Astrocyte of the hippocampus (primary cell): ENCODE results near the gene ALOX12B.
"Not testable (repeated sequence)": the region's sequence is repeated elsewhere in the genome, so short reads cannot be mapped to it uniquely, and the experiment has no call there.

Experiments used
- DNase-seq: peaks from one replicate; pipeline ENCODE4 v3.0.0; 2011; ENCODE audit warnings: low read depth, low spot score

ALOX12B gene

DNA sequence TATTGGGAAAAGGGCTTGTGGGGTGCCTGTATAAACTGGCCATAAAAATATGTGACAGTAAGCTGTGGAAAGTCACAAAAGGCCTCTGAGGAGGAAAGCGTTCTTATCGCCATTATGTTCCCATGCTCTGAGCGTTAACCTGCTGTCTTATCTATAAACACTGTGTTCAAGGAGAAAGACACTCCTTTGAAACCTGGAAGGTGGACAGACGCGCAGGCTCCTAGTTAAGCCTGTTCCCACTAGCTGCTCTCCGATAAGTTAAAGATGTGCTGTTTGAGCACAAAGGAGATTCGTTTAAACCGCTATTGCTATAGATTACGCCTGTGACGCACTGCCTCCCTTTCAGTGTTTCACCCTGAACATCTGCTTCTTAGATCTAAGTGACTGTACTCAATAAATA is 5.2 kb downstream of the ALOX12B start:
- DNase-seq, result no peak

DNA sequence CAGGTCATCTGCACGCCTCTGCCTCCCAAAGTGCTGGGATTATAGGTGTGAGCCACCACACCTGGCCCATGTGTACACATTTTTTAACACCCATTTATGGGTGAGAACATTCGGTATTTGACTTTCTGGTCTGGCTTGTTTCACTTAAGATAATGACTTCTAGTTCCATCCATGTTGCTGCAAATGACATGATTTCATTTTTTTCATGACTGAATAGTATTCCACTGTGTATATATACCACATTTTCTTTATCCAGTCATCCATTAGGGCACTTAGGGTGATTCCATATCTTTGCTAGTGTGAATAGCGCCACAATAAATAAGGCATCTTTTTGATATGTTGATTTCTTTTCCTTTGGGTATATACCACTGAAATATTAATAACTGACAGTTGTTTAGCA is 5.6 kb downstream of the ALOX12B start:
- no peak for DNase-seq

DNA sequence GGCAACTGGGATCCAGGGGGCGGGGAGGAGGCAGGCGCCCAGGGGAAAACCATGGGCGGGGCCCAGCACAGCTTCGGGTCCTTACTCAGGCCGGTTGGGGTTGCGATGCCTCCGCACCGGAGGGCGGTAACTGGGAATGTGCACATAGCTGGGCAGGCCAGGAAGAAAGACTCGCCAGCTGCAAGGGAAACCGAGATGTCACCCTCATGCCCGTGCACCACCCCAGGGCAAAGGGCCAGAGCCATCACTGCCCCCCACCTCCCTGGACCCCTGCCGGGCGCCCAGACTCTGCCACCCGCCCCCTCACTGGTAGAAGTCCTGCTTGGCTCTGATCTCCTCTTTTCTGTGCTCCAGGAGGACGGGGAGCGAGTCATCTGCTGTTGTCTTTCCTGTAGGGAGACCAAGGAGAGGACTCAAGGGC is 6.7 kb downstream of the ALOX12B start:
- DNase-seq, result no peak

DNA sequence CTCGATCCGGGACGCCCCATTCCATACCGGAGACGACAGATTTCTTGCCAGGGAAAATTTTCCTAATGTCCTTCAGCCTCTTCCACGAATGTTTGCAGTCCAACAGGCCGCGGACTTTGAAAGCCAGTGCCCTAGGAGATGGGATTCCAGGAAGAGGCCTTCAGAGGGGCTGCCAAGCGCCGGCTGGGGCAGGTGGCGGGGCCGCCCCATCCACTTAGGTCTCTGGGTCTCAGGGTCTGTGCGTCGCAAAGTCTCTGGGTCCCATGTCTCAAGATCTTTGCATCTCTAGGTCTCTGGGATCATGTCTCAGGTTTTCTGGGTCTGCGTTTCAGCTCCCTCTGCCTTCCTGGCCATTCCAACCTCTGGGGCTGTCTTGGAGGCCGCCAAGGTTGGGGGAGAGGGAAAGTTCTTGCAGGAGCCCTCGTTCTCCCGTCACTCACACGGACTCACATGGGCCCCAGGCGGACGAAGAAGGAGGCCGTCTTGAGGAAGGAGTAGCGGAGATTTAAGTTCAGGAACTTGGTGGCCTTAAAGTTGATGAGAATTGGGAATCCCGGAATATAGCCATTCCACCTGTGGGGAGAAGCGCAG is 7.2 kb downstream of the ALOX12B start:
- no peak for DNase-seq

DNA sequence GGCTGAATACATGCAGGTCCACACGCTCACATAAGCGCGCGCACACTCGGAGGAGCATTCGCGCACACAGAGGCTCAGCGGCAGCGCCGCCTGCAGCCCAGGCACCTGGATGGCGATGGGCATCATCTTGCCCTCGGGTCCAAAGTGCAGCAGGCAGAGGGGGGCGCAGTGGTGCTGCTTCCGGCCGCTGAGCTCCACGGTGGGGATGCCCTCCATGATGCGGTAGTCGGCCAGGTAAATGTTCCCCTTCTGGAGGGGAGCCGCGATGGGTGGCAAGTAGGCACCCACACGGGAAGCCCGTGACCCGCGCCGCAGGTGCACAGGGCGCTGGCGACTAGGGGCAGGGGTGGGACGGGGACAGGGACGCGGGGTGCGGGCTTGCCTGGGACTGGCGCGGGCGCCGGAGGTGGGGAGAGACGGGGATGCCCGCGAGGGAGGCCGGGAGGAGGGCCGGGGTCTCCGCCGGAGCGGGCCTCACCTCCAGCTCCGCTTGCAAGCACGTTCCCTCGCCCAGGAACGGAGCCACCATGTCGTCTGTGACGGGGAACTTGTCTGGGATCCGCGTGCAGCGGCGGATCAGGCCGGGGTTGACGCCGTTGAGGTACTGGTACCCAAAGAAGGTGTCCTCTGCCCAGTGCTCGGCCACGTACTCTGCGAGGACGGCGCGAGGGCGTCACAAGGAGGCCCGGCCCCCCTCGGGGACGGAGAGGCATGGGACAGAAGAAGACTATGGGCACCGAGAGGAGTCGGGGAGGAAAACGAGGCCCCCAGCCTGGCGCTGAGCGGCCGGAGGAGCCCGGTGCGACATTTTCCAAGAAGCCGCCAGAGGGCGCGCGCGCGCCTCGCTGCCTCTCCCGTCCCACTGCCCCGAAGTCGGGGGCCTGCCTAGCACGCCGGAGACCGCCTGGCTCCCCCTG is 8.0 kb downstream of the ALOX12B start:
- peak; percentile 82 for DNase-seq

DNA sequence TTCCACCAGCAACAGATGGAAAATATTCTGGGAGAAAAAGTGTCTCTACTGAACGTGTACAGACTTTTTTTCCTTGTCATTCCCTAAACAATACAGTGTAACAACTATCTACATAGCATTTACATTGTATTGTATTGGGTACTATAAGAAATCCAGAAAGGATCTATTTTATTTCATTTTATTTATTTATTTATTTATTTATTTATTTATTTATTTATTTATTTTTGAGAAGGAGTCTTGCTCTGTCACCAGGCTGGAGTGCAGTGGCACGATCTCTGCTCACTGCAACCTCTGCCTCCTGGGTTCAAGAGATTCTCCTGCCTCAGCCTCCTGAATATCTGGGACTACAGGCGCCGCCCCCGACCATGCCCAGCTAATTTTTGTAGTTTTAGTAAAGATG is 9.6 kb downstream of the ALOX12B start:
- DNase-seq, result not testable (repeated sequence)

DNA sequence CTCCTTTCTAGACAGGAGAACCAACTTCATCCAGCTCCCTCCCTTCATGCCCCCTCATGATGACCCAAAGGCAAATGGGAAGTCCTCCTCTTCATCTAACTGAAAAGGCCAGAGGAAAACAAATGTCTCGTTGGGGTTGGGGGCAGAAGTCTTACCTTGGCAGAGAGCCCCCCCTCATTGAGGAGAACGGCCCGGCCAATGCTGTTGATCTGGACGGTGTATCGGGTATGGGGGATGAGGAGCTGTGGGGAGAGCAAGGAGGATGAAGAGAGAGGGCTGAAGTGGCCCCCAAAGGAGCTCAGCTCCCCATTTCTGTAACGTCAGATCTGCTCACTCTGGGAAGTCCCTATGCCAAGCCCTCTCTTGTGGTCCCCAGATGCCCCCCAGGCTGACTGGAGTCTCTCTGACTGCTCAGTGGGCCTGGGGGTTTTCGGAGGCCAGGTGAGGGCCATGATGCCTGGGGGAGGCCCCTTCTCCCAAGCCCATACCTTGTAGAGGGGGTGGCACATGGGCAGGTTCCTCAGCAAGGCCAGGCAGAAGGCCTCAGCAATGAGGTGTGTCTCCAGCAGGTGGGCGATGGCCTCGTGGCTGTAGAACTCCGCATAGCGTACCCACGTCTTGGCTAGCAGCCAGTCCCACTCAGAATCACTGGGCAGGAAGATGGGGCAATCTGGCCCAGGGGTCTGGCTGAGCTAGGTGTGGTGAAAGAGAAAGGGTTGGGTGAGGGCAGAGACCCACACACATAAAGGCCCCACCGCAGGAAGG is 10.8 kb downstream of the ALOX12B start:
- no peak for DNase-seq

DNA sequence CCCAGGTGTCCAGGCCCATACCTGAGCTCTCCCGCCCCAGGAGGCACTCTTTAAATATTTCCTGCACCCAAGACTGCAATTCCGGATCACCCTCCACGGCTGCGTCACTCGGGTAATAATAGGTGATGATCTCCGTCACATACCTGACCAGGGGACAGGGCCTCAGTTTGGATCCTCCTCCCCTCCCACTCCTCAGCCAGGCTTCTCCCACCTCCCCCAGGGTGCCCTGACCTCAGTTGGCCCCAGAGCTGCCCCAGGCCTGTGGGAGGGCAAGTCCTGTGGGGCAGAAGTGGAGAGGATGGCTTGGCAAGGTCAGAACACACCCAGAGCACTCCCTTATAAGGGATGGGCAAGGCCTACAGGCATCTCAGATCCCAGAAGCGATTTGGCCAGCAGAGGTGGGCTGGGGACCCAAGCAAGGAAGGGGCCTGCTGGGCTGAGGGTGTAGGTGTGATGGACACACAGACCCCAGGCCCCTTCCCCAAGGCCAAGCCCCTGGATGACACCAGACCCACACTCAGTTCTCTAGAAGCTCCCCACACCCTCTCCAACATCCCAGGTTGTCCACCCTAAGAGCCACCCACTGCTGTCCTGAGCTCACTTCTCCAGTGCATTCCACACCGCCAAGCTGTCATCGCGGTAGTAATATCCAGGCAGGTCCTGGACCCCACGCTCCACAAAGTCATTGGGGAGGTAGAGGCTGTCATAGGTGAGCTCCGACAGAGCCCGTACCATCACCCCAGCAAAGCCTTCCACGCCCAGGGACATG is 11.8 kb downstream of the ALOX12B start:
- no peak for DNase-seq

DNA sequence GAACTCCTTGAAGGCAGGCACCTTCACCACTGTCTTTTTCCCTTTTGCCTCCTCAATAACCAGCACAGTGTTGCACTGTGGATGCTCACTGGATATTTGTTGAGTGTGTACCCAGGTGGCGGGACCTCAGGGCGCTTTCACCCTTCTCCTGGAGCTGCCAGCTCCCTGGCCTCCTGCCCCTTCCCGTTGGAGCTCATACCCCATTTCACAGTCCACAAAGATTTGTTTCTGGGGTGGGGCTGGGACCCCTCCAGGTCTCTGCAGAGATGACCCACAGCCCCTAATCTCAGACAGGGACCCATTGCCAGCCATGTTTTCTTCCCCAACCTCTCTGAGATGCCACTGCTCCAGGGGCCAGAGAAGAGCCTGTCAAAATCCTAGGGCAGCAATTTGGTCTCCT is 12.4 kb downstream of the ALOX12B start:
- no peak for DNase-seq

DNA sequence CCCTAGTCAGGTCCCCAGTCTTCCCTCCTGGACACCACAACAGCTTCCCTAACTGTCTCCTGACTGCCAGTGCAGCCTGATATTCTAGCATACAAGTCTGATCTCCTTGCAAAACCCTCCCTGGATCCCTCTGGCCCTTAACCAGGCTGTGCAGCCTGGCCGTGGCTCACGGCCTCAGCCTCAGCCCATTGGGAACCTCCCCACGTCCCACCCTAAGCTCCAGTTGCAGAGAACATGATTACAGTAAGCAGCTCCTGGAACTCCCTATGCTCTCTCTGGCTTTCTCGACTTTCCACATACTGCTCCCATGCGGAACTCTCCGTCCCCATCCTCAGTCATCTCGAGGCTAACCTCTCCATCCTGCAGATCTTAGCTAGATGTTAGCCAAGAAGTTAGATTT is 13.0 kb downstream of the ALOX12B start:
- no peak for DNase-seq

DNA sequence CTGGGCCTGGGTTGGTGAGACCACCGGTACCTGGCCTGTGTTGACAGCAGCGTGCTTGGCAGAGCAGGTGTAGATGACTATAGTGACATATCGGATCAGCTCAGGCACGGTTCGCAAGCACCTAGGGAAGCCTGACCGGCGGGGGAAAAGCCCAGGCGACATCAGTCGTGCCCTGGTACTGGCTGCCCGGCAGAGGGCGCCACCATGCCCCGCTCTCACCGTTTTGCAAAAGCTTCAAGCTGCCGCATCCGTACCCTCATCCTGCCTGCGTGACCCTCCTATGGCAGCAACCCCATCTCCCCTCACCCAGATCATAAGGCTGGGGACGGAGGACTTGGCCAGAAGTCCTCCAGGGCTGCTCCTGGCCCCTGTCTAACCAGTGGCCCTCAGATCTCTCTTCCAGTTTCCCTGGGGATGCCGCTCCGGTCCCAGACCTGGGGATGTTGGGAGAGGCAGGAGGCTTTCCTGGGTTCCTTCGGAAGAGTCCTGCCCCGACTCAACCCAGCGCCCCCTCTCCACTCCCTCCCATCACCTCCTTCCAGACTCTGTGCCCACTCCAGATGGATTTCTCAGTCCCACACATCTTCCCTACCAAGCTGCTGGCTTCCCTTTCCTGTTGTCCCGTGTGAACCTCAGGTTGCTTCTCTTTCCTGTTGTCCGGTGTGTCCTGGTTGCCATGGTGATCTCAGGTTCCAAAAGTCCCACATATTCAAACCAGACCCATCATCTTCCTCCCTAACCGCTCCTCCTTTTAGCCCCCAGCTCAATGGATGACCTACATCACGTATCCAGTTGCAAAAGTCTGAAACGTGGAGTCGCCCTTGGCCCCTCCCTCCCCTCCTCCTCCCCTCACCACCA is 13.7 kb downstream of the ALOX12B start:
- peak; percentile 77 for DNase-seq

DNA sequence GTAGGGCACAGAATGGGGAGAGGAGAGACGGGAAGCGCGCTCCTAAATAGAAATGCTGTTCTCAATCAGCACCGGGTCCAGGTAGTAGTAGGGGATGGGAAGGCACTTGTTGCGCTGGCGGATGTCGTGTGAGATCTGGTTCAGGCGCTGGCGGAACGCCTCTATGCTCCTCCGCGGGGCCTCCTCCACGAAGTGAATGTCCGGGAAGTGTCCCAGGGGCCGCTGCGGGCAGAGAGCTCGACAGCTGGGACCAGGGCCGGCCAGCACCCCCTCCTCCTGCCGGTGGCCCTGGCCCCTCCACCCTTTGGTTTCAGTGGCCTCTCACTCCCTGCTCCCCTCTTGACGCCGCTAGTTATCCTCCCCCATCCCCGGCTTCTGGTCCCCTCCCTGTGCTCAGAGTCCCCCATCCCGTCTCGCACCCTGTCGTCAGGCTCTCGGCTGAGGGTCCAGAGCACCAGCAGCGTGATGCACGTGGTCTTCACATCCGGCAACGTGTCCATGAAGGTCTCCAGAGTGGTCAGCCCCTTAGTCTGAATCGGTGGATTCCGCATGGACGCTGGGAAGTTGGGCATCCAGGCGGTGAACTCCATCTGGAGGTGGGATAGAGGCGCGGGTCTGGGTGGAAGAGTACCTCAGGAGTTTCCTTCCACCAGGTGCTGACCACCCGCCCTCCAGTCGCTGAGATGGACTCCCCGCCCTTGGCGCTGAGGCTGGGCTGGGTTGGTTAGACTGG is 14.6 kb downstream of the ALOX12B start:
- no peak for DNase-seq

DNA sequence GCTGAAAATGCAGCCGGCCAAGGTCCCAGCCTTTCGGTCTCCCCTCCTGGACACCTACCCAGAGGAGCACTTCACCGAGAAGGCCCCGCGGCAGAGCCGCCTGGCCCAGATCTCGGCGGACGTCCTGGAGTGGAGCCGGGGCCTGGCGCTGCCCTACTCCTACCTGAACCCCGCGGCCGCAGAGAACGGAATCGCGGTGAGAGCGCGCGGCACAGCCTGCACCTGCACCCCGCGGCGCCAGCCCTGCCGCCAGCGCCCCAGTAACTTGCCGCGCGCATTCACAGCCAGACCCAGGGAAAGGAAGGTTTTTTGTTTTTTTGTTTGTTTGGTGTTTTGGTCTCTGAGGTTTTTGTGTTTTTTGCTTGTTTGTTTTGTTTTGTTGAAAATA is 15.2 kb downstream of the ALOX12B start:
- DNase-seq, result no peak

DNA sequence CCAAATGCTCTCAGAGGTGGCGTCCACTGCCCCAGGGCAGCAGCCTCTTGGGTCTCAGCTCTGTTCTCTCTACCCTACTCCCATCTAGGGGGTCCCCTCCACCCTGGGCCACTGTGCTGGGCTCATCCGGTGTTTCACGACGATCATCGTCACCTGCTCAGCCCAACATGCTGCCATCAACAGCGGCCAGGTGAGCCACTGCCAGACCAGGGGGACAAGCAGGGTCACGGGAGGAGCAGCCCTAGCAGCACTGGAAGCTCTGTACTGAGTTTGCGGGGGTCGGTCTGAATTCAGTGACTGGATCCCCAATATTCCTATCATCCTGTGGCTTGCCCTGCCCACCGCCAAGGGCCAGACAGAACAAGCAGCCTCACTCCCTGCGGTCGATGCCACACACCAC is 16.0 kb downstream of the ALOX12B start:
- DNase-seq, result no peak

DNA sequence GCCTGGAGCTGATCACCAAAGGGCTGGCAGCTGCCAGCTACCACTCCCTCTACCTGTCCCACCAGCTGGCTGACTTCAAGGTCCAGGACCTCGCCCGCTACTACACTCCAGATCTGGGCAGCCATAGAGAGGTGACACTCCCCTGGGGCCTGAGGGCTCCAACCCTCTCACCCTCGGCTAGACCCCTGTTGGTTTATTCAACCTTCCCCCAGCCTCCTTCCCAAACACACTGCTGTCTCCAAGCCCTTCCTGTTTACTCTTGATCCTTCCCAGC is 18.0 kb downstream of the ALOX12B start:
- DNase-seq, result no peak

DNA sequence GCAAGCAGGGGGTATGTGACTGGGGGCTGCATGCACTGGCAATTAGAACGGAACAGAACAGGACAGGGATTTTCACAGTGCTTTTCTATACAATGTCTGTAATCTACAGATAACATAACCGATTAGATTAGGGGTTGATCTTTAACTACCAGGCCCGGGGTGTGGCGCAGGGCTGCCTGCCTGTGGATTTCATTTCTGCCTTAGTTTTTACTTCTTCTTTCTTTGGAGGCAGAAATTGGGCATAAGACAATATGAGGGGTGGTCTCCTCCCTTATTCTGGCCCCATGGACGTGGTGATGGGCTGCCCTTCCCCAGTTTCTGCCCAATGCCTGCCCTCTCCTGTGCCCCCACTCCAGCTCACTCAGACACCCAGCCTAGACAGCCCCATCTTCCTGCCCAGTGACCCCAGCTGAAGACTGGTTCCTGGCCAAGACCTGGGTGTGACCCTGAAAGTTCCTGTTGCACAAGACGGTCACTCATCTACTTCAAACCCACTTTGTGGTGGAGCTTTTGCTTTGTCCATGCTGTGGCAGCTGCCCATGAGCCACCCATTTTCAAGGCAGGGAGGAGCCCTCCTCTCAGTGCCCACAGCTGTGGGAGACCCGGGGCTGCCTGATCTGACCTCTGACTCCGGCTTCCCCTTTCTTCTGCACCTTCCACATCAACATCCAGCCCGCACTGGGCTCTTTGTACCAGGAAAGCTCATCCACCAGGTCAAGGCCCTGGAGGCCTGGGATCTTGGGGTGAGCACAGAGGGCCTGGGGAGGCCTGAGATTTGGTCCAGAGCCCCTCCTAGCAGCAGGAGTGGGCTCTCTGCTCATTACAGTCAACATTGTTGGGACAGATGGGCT is 18.6 kb downstream of the ALOX12B start:
- DNase-seq, result no peak

DNA sequence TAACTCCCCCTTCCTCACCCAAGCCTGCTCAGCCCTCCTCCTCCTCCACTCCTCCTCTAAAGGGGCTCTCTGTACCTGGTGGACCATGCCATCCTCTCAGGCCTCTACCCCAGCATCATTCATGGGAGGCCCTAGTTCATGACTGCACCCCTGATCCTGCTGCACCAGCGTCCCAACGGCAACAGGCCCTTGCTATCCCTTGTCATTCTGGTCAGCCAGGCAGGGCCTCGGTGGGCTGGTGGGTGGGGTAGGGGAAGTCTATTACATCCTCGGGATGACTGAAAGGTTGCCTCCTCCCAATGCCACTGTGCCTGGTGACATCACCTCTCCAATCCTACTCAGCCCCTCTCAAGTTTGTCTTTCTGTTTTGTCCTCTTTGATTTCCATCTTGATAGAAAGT is 19.7 kb downstream of the ALOX12B start:
- no peak for DNase-seq

DNA sequence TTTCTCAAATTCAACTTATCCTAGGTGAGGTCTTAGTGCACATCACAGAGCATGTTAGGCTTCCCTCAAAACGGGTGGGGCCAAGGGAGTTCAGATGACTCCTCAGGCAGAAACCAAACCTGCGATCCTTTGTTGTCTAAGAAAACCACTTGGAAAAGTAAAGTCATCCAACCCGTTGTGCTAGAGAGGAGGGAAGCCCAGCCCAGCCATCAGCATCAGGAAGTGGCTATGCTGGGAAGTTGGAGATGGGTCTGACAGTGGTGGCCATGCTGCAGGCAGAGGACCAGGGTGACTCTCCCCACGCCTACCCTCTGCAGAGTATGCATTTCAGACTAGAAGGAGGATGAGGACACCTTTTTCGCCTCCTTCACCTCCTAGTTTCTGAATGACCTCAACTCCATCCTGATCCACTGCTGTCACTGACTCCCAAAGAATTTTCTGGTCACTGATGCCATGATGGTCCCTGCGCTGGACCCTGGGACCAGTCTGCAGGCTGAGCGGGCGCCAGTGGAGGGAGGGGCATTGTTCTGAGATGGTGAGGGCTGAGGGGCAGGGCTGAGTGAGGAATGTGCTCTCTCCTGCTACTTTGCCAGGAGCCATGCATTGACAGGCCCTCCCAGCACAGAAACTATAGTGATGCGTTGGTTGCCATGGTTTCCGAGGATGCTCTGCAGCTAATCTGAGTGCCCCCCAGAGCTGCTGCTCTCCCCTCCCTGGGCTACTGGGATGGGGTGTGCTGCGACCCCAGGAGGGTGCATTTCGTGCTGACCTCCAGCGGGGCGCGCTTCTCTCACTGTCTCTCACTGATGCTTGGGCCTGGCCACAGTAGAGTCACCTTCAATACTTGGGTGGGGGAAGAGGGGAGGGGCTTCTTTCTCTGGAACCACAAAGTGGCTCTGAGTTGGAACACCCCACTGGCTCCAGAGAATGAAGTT is 20.4 kb downstream of the ALOX12B start:
- no peak for DNase-seq
